Uterus (tissue), 2 donors: Measurements from ENCODE around the gene KCNN3.

Experiments used
- POLR2A ChIP-seq, 2 donors: fragments of 450-650 bp; IDR thresholded peaks; one replicate each; pipeline ENCODE4 v1.6.1; 2016; ENCODE audit warnings: antibody characterized with exemption in 2 of 2, mild to moderate bottlenecking in 1 of 2, moderate library complexity in 1 of 2
- TF ChIP-seq, protein P1 (sequence below), 4 experiments: fragments of 200-600 bp in 2 of 4; fragments of 450-650 bp in 2 of 4; sonication (generic) in 2 of 4; IDR thresholded peaks; one replicate each; pipeline ENCODE4 v1.5.1; 2016 to 2019; ENCODE audit warnings: antibody characterized with exemption in 4 of 4, mild to moderate bottlenecking in 2 of 4, moderate library complexity in 1 of 4

DNA sequence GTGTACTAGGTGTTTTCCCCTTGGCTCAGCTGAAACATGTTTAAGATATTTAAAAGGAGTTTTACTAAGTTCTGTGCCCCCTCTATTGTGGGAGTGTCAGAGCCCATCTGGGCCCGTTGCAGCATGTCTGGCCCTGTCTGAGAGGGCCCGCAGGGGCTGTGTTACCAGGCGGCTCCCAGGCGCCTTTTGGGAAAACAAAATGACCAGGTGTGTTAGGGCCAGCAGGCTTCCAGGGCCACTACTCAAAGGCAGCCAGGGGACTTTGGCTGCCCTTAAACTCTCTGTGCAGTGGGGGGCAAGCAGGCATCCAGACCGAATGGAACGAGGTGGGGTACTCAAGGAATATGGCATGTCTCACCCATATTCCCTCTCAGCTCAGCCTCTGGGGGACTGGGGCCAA is 111.7 kb downstream of the KCNN3 start:
- TF ChIP-seq, protein P1, sequence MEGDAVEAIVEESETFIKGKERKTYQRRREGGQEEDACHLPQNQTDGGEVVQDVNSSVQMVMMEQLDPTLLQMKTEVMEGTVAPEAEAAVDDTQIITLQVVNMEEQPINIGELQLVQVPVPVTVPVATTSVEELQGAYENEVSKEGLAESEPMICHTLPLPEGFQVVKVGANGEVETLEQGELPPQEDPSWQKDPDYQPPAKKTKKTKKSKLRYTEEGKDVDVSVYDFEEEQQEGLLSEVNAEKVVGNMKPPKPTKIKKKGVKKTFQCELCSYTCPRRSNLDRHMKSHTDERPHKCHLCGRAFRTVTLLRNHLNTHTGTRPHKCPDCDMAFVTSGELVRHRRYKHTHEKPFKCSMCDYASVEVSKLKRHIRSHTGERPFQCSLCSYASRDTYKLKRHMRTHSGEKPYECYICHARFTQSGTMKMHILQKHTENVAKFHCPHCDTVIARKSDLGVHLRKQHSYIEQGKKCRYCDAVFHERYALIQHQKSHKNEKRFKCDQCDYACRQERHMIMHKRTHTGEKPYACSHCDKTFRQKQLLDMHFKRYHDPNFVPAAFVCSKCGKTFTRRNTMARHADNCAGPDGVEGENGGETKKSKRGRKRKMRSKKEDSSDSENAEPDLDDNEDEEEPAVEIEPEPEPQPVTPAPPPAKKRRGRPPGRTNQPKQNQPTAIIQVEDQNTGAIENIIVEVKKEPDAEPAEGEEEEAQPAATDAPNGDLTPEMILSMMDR (IDR thresholded peaks at IDR 0.05): no peak
- no peak for TF ChIP-seq POLR2A (IDR thresholded peaks at IDR 0.05)
